Measurements from ENCODE around the gene CALY. TPM values are rescaled to one million over a fixed set of nuclear protein-coding genes. Genes with fewer than 3 reads are reported as not detected.

Gene CALY
- total and polyA plus RNA-seq, 5 donors from 2014 or later, result 0.76 to 1.8 (median 1.0) TPM

DNA sequence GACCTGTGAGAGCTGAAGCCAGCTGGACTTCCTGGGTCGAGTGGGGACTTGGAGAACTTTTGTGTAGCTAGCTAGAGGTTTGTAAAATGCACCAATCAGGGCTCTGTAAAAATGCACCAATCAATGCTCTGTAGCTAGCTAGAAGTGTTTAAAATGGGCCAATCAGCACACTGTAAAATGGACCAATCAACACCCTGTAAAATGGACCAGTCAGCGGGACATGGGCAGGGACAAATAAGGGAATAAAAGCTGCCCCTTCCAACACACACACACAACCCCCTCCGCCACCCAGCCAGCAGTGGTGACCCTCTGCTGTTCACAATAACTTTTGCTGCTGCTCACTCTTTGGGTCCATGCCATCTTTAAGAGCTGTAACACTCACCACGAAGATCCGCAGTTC lies 20.8 kb downstream of the CALY start:
- ATAC-seq (ENCODE audit: low read depth in 2 of 2), result no peak
- H3K4me3 ChIP-seq (ENCODE audit: low read depth, low read length), result no peak overlapping the region
- peaks cover 0 to 5% (median 0%) of the 10 kb centered on the region in 7 donors for H3K9me3 Mint-ChIP-seq
- peaks cover 13% of the 10 kb centered on the region for H3K36me3 ChIP-seq (ENCODE audit: control insufficient read depth, insufficient read depth, low read length)
- H3K27me3 Mint-ChIP-seq, result peaks cover 11% of the 10 kb centered on the region
- no peak overlapping the region for H3K27ac Mint-ChIP-seq
- no peak for DNase-seq
- H3K9me3 ChIP-seq (ENCODE audit: control insufficient read depth in 2 of 2, low read length in 2 of 2), result no peaks in the 10 kb centered on the region
- H3K36me3 Mint-ChIP-seq, result peaks cover 11% of the 10 kb centered on the region
- peaks cover 4 to 22% (median 8%) of the 10 kb centered on the region in 4 donors for H3K4me1 Mint-ChIP-seq
- no peak overlapping the region for H3K27ac ChIP-seq (ENCODE audit: insufficient read depth, low read length, poor library complexity, severe bottlenecking)
- no peaks in the 10 kb centered on the region for H3K27me3 ChIP-seq (ENCODE audit: control insufficient read depth, insufficient read depth, low read length)
- peaks cover 7% of the 10 kb centered on the region for H3K4me1 ChIP-seq (ENCODE audit: control insufficient read depth, insufficient read depth, low read length, poor library complexity, severe bottlenecking)
- peak overlapping the region in 1 of 4 donors; percentile 52 for H3K4me3 Mint-ChIP-seq

DNA sequence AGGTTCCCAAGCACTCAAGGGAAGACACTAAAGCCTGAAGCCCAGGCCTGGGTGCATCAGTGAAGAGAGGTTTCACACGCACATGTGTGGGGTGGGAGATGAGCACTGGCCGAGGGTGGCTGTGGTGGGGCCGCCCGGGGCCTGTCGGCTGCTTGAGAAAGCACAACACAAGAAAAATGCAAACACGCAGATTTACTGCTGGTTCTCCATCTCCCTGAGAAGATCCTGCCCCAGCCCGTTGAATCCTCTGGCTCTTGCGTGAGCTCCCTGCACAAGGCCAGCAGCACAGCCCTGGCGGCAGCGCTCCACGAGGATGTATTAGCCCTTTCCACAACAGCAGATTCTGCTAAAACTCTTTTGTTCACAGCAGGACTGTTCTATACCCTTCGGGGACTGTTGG lies 21.8 kb downstream of the CALY start:
- DNase-seq, result no peak
- H3K4me3 Mint-ChIP-seq, result peak overlapping the region in 2 of 4 donors; percentile 7 to 52
- no peak overlapping the region for H3K27ac ChIP-seq (ENCODE audit: insufficient read depth, low read length, poor library complexity, severe bottlenecking)
- no peak overlapping the region for H3K27ac Mint-ChIP-seq
- peaks cover 7% of the 10 kb centered on the region for H3K4me1 ChIP-seq (ENCODE audit: control insufficient read depth, insufficient read depth, low read length, poor library complexity, severe bottlenecking)
- no peak for ATAC-seq (ENCODE audit: low read depth in 2 of 2)
- no peaks in the 10 kb centered on the region for H3K27me3 ChIP-seq (ENCODE audit: control insufficient read depth, insufficient read depth, low read length)
- H3K4me3 ChIP-seq (ENCODE audit: low read depth, low read length), result no peak overlapping the region
- H3K9me3 Mint-ChIP-seq, result no peaks in the 10 kb centered on the region
- H3K36me3 Mint-ChIP-seq, result peaks cover 11% of the 10 kb centered on the region
- peaks cover 4 to 22% (median 6%) of the 10 kb centered on the region in 4 donors for H3K4me1 Mint-ChIP-seq
- H3K9me3 ChIP-seq (ENCODE audit: control insufficient read depth in 2 of 2, low read length in 2 of 2), result no peaks in the 10 kb centered on the region
- H3K27me3 Mint-ChIP-seq, result peaks cover 6% of the 10 kb centered on the region
- H3K36me3 ChIP-seq (ENCODE audit: control insufficient read depth, insufficient read depth, low read length), result peaks cover 21% of the 10 kb centered on the region

DNA sequence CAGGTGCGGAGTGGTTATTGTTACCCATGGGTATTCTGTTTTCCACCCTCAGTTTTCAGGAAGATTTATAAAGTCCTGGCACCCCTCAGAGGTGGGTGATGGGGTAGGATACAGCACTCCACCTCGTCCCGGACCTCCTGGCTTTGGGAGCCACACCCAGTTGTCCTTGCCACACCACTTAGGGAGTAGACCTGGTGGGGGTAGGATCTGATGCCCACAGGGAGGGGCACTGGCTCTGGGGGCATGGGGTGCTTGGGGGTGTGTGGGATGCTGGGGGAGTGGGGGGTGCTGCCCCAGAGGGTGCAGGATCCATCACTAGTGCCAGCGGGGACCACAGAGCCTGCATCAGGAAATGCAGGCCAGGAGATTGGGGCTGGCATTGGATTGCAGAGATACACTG lies 23.5 kb downstream of the CALY start:
- no peak for DNase-seq
- Mint-ChIP-seq H3K27me3 (peaks cover 2% of the 10 kb centered on the region), H3K27ac (no peak overlapping the region), H3K36me3 (peaks cover 11% of the 10 kb centered on the region), H3K4me1 (peaks cover 0 to 14% (median 4%) of the 10 kb centered on the region in 4 donors), H3K4me3 (no peak overlapping the region), H3K9me3 (peaks cover 0 to 1% (median 0%) of the 10 kb centered on the region in 7 donors)
- H3K36me3 ChIP-seq (ENCODE audit: control insufficient read depth, insufficient read depth, low read length), result peaks cover 22% of the 10 kb centered on the region
- H3K9me3 ChIP-seq (ENCODE audit: control insufficient read depth in 2 of 2, low read length in 2 of 2), result no peaks in the 10 kb centered on the region
- no peaks in the 10 kb centered on the region for H3K27me3 ChIP-seq (ENCODE audit: control insufficient read depth, insufficient read depth, low read length)
- H3K4me3 ChIP-seq (ENCODE audit: low read depth, low read length), result no peak overlapping the region
- no peak overlapping the region for H3K27ac ChIP-seq (ENCODE audit: insufficient read depth, low read length, poor library complexity, severe bottlenecking)
- H3K4me1 ChIP-seq (ENCODE audit: control insufficient read depth, insufficient read depth, low read length, poor library complexity, severe bottlenecking), result peaks cover 3% of the 10 kb centered on the region
- ATAC-seq (ENCODE audit: low read depth in 2 of 2), result no peak

DNA sequence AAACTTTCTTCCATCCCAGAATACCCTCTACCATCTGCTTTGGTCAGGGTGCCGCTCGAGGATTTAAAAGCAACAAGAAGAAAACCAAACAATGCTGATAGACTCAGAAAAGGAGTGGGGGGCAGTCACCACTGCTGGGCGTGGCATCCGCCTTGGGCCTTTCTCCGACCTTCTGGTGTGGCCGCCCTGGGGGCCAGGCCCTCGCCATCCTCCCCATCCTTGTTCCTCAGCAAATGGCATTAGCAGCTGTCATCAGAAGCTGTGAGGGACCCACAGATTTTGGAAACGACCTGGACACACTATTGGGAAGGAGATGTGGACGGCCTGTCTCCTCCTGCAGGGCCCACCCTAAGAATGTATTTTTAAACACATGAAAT lies 23.9 kb downstream of the CALY start:
- no peaks in the 10 kb centered on the region for H3K27me3 ChIP-seq (ENCODE audit: control insufficient read depth, insufficient read depth, low read length)
- H3K9me3 Mint-ChIP-seq, result peaks cover 0 to 3% (median 0%) of the 10 kb centered on the region in 7 donors
- peaks cover 22% of the 10 kb centered on the region for H3K36me3 ChIP-seq (ENCODE audit: control insufficient read depth, insufficient read depth, low read length)
- H3K27me3 Mint-ChIP-seq, result peaks cover 7% of the 10 kb centered on the region
- H3K4me1 ChIP-seq (ENCODE audit: control insufficient read depth, insufficient read depth, low read length, poor library complexity, severe bottlenecking), result peaks cover 8% of the 10 kb centered on the region
- H3K27ac ChIP-seq (ENCODE audit: insufficient read depth, low read length, poor library complexity, severe bottlenecking), result no peak overlapping the region
- H3K4me1 Mint-ChIP-seq, result peaks cover 2 to 17% (median 7%) of the 10 kb centered on the region in 4 donors
- H3K27ac Mint-ChIP-seq, result peak overlapping the region in 1 of 3 donors; percentile 69
- H3K4me3 Mint-ChIP-seq, result peak overlapping the region in 1 of 4 donors; percentile 52
- H3K4me3 ChIP-seq (ENCODE audit: low read depth, low read length), result no peak overlapping the region
- DNase-seq, result no peak
- no peaks in the 10 kb centered on the region for H3K9me3 ChIP-seq (ENCODE audit: control insufficient read depth in 2 of 2, low read length in 2 of 2)
- peaks cover 11% of the 10 kb centered on the region for H3K36me3 Mint-ChIP-seq
- no peak for ATAC-seq (ENCODE audit: low read depth in 2 of 2)

- DNase-seq, result no peak
- peak overlapping the region in 2 of 4 donors; percentile 52 to 78 for H3K4me3 Mint-ChIP-seq
Observed at GRCh38 chr10:133312016-133312768, 24.5 kb downstream of the CALY start.

DNA sequence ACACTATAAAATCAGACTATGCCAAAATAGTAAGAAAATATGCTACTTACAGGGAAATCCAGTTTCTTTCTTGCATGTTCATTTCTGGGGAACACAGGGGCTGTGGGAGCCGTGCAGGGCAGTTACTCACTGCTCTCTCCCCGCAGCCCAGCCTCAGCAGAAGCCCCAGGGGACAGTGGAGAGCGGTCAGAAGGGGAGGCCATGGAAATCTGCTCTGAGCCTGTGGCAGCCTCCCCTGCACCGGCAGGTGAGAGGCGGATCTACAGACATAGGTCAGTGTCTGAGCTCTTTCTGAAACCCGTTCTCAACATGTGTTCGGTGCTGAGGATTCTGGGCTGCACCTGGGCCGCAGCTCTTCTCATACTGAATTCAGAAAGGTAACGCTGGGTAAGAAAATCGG lies 25.1 kb downstream of the CALY start:
- Histone ChIP-seq H3K27ac (ENCODE audit: insufficient read depth, low read length, poor library complexity, severe bottlenecking) (no peak overlapping the region), H3K27me3 (ENCODE audit: control insufficient read depth, insufficient read depth, low read length) (no peaks in the 10 kb centered on the region), H3K4me3 (ENCODE audit: low read depth, low read length) (no peak overlapping the region), H3K9me3 (ENCODE audit: control insufficient read depth in 2 of 2, low read length in 2 of 2) (no peaks in the 10 kb centered on the region), H3K4me1 (ENCODE audit: control insufficient read depth, insufficient read depth, low read length, poor library complexity, severe bottlenecking) (peaks cover 18% of the 10 kb centered on the region), H3K36me3 (ENCODE audit: control insufficient read depth, insufficient read depth, low read length) (peaks cover 22% of the 10 kb centered on the region)
- peak overlapping the region in 3 of 4 donors; percentile 7 to 78 (median 52) for H3K4me3 Mint-ChIP-seq
- H3K4me1 Mint-ChIP-seq, result peaks cover 8 to 28% (median 13%) of the 10 kb centered on the region in 4 donors
- peaks cover 11% of the 10 kb centered on the region for H3K36me3 Mint-ChIP-seq
- peaks cover 0 to 3% (median 0%) of the 10 kb centered on the region in 7 donors for H3K9me3 Mint-ChIP-seq
- H3K27me3 Mint-ChIP-seq, result peaks cover 9% of the 10 kb centered on the region
- H3K27ac Mint-ChIP-seq, result peak overlapping the region in 1 of 3 donors; percentile 64
- DNase-seq (no peak), ATAC-seq (ENCODE audit: low read depth in 2 of 2) (no peak)

More at GRCh38 chr10:133312016-133312768, 24.5 kb downstream of the CALY start:
- H3K9me3 Mint-ChIP-seq, result peaks cover 0 to 3% (median 0%) of the 10 kb centered on the region in 7 donors
- Histone ChIP-seq H3K4me1 (ENCODE audit: control insufficient read depth, insufficient read depth, low read length, poor library complexity, severe bottlenecking) (peaks cover 12% of the 10 kb centered on the region), H3K27me3 (ENCODE audit: control insufficient read depth, insufficient read depth, low read length) (no peaks in the 10 kb centered on the region), H3K27ac (ENCODE audit: insufficient read depth, low read length, poor library complexity, severe bottlenecking) (no peak overlapping the region), H3K36me3 (ENCODE audit: control insufficient read depth, insufficient read depth, low read length) (peaks cover 22% of the 10 kb centered on the region), H3K4me3 (ENCODE audit: low read depth, low read length) (no peak overlapping the region), H3K9me3 (ENCODE audit: control insufficient read depth in 2 of 2, low read length in 2 of 2) (no peaks in the 10 kb centered on the region)
- H3K27ac Mint-ChIP-seq, result peak overlapping the region in 2 of 3 donors; percentile 64 to 69
- no peak for ATAC-seq (ENCODE audit: low read depth in 2 of 2)
- H3K4me1 Mint-ChIP-seq, result peaks cover 4 to 22% (median 11%) of the 10 kb centered on the region in 4 donors
- peaks cover 11% of the 10 kb centered on the region for H3K36me3 Mint-ChIP-seq
- H3K27me3 Mint-ChIP-seq, result peaks cover 9% of the 10 kb centered on the region

- peaks cover 18% of the 10 kb centered on the region for H3K4me1 ChIP-seq (ENCODE audit: control insufficient read depth, insufficient read depth, low read length, poor library complexity, severe bottlenecking)
- ATAC-seq (ENCODE audit: low read depth in 2 of 2) (no peak), DNase-seq (no peak)
- H3K36me3 ChIP-seq (ENCODE audit: control insufficient read depth, insufficient read depth, low read length), result peaks cover 22% of the 10 kb centered on the region
- Mint-ChIP-seq H3K27me3 (peaks cover 9% of the 10 kb centered on the region), H3K4me1 (peaks cover 8 to 32% (median 13%) of the 10 kb centered on the region in 4 donors), H3K36me3 (peaks cover 11% of the 10 kb centered on the region), H3K27ac (no peak overlapping the region), H3K4me3 (peak overlapping the region; percentile 43 to 78 (median 54)), H3K9me3 (peaks cover 0 to 3% (median 0%) of the 10 kb centered on the region in 7 donors)
- no peaks in the 10 kb centered on the region for H3K27me3 ChIP-seq (ENCODE audit: control insufficient read depth, insufficient read depth, low read length)
- no peak overlapping the region for H3K27ac ChIP-seq (ENCODE audit: insufficient read depth, low read length, poor library complexity, severe bottlenecking)
- H3K9me3 ChIP-seq (ENCODE audit: control insufficient read depth in 2 of 2, low read length in 2 of 2), result no peaks in the 10 kb centered on the region
- no peak overlapping the region for H3K4me3 ChIP-seq (ENCODE audit: low read depth, low read length)
Observed at GRCh38 chr10:133310789-133311188, 25.9 kb downstream of the CALY start.
